Measurements from ENCODE around the gene ERC1.

Gene ERC1

DNA sequence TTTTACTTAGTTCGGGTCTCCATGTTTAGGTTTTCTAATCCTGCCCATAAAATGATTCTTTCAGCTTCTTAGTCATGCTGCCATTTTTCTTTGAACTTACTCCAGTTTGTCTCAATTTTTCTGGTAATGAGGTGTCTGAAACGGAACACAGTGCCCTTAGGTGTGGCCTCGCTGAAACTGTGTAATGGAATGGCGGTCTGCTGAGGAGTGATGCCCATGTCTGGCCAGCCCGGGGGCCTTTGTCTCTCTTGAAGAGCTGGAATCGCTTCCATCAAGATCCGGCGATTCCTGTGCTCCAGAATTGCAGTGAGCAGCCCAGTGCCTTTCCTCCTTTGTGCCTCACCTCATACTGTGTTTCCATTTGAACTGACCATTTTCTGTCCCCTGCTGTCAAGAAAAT, 490.9 kb downstream of the ERC1 start:
- no peak for DNase-seq (ENCODE audit: low read depth)

GRCh38 chr12:1488908-1489381, 497.9 kb downstream of the ERC1 start:
- no peak for DNase-seq (ENCODE audit: low read depth)

GRCh38 chr12:1491983-1492697, 501.1 kb downstream of the ERC1 start:
- DNase-seq (ENCODE audit: low read depth): no peak

DNA sequence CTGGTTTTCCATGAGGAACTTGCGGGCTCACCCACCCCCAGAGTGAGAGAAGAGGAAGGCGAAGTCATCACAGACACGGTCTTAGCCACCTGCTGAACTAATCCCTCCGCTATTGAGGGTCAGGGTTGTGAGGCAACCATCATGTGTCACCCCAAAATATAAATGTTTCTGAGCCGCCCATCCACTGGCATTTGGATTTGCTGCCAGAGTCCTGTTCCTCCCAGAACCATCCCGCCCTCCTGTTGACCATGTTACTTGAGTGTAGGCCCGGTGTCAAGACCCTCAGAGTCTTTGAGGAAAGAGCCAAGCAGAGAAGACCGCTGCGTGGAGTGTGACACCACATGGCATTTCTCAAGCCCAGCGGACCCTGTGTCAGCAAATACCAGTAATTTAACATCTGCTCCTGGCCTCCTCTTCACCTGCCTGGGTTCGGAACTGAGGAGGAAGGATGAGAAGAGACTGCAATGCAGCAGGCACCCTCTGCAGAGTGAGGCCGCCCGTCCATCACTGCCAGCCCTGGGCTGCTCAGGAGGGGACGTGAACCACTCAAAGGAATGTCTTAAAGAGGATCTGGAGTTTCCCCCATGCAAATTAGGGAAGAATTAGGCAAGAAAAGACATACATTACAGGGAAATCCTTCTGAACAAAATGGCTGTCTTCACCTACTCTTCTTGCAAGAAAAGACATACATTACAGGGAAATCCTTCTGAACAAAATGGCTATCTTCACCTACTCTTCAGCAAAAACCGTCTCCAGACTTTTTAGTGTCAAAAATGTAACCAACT, 502.9 kb downstream of the ERC1 start:
- DNase-seq (ENCODE audit: low read depth): no peak

- no peak for DNase-seq (ENCODE audit: low read depth)
Observed at GRCh38 chr12:1494856-1495255, 503.8 kb downstream of the ERC1 start.

GRCh38 chr12:1496162-1496900, 505.3 kb downstream of the ERC1 start:
- no peak for DNase-seq (ENCODE audit: low read depth)

DNA sequence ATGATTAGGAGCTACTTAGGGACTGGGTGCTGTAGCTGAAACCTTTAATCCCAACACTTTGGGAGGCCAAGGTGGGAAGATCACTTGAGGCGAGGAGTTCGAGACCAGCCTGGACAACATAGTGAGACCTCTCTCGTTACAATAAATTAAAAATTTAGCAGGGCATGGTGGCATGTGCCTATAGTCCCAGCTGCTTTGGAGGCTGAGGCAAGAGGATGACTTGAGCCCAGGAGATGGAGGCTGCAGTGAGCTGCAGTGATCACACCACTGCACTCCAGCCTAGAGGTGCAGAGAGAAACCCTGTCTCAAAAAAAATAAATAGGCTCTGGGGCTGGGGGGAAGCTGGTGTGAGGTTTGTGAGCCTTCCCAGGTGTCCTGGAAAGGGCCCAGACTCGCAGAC, 506.1 kb downstream of the ERC1 start:
- DNase-seq (ENCODE audit: low read depth): no peak

- no peak for DNase-seq (ENCODE audit: low read depth)
Observed at GRCh38 chr12:1498199-1498740, 507.2 kb downstream of the ERC1 start.

DNA sequence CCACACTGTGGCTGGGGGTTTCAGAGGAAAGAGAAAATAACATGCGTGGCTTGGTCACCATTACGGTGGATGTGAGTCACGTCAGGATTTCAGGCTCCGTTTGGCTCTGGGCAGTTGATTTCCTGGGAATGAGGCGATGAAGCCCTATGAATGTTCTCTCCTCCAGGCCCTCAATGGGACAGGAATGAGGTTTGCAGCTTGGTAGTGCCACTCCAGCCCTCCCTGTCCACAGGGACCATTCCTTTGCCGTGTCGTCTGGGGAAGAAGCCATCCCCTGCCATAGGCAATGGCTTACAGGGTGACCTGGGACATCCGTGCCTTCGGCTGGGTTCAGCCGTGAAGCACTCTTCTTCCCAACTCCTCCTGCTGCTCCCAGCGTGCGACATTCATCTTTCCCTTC, 508.3 kb downstream of the ERC1 start:
- DNase-seq (ENCODE audit: low read depth): no peak

- DNase-seq (ENCODE audit: low read depth): no peak
Observed at GRCh38 chr12:1500095-1500801, 509.2 kb downstream of the ERC1 start.

DNA sequence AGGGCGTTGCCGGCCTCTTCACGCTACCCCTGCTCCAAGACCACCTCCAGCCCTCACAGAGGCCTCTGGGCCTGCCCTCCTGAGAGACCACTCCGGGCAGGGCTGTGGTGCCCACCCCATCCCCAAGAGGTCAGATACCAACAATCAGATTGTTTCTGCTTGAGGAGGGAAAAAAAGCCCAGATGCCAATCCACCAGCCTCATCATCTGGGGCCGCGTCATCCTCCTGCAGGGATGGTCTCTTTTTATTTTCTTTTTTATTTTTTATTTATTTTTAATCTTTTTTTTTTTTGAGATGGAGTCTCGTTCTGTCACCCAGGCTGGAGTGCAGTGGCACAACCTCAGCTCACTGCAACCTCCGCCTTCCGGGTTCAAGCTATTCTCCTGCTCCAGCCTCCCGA, 510.0 kb downstream of the ERC1 start:
- DNase-seq (ENCODE audit: low read depth): no peak

DNA sequence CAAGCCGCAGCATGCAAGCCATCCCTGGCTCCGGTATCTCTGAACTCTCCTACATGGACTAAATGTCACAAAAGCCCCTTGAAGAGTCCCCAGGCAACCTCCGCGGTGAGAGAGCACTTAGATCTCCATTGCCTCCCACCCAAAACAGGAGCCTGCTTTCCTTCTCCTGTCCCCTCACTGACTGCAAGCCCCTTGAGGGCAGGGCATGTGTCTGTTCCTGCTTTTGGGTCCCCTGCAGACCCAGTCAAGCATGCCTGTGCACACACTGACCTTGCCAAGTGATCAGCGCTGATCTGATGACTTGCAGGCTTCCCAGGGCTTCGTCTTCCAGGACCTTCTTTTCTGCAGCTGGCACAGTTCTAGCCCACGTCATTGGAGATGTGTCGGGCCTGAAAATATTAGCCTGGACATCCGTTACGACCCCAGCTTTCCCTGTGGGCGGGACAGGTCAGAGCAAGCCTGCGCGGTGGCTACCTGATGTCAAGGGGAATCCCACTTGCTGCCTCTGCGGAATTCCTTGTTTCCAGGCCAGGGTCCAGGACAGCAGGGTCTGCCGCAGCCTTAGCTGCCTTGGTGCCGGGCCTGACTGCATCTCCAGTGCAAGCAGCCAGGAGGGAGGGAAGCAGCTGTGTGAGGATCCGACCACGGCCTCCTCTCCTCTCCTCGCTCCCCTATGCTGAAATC, 510.8 kb downstream of the ERC1 start:
- DNase-seq (ENCODE audit: low read depth): no peak

DNA sequence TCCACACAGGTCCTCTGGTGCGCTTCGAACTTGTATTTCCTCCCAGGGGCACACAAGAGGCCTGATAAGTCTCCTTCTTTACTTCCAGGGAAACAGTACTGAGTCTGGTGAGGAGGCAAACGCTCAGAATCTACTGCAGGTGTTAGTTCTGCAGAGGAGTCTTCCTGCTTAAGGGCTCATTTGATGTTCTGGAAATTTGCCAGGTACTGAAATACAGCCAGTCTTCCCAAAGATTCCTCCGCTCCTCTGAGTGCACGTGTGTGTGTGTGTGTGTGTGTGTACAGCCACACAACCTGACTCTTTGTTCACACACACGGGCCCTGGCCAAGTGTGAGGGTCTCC, 511.3 kb downstream of the ERC1 start:
- no peak for DNase-seq (ENCODE audit: low read depth)

GRCh38 chr12:1502831-1503230, 511.8 kb downstream of the ERC1 start:
- no peak for DNase-seq (ENCODE audit: low read depth)

DNA sequence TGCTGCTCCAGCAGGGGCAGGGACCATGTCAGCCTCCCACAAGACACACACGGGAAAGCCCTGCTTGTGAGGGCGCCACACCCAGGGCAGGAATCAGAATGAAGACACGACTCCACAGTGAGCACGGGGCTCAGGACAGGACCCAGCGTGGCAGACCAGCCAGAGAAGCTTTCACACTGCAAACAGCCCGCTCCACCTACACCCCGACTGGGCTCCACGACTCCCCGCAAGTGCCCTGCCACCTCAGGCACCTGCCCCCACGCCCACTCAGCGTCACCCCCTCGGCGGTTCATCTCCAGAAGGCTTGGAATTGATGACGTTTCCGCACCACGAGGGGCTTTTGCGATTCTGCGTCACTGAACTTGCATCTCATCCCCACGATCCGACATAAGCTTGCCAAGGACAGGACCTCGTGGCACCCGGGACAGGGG, 512.3 kb downstream of the ERC1 start:
- DNase-seq (ENCODE audit: low read depth): no peak

- DNase-seq (ENCODE audit: low read depth): no peak
Observed at GRCh38 chr12:1504304-1504894, 513.4 kb downstream of the ERC1 start.

- no peak for DNase-seq (ENCODE audit: low read depth)
Observed at GRCh38 chr12:1504895-1505311, 513.9 kb downstream of the ERC1 start.

DNA sequence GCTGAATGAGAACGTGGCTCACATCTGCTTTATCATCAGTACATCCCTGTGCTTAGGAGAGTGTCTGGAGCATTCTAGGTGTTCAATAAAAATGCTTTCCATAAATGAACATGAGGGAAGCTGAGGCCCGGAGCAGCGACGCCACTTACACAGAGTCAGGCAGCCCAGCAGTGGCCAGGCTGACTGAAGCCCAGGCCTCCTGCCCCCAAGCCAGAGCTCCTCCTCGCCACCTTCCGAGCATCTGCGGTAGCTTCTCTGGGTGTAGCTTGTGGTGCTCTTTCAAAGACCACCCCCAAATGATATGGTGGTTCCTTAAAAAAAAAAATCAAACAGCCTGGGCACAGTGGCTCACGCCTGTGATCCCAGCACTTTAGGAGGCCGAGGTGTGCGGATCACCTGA, 514.6 kb downstream of the ERC1 start:
- DNase-seq (ENCODE audit: low read depth): no peak

GRCh38 chr12:1507308-1507707, 516.3 kb downstream of the ERC1 start:
- no peak for DNase-seq (ENCODE audit: low read depth)

GRCh38 chr12:1509413-1510052, 518.5 kb downstream of the ERC1 start:
- DNase-seq (ENCODE audit: low read depth): no peak

Measured in HS-27A (cell line).